GM12878 (cell line): ENCODE measurements around the gene ST3GAL5. TPM values are rescaled to one million over a fixed set of nuclear protein-coding genes. Genes with fewer than 3 reads are reported as not detected.
A peak's percentile ranks its signal among the peaks of the same experiment; 100 is the strongest.

ENCODE experiments used
- ATAC-seq: fragments of 200-7000 bp; cut with Tn5 transposase; 3 replicates; pipeline ENCODE4 v1.9.1; 2020; ENCODE audit warnings: mild to moderate bottlenecking, moderate library complexity
- BruUV-seq: library from RNA; stranded (reverse); fragments of 400-500 nt; replicated peaks from 2 replicates; lab custom pipeline; 2021; lab: Mats Ljungman, UMichigan
- CTCF ChIA-PET: fragments of 300-600 bp; sonication (Branson Sonifier 250); formaldehyde crosslinking; extraction: SDS; loops from one replicate; lab custom pipeline; 2021; ENCODE audit warnings: inconsistent platforms; lab: Yijun Ruan, JAX
- POLR2A ChIA-PET: fragments of 350-600 bp; formaldehyde crosslinking; extraction: SDS; loops from one replicate; lab custom pipeline; 2021; ENCODE audit warnings: inconsistent platforms; lab: Charles Lee
- RAD21 ChIA-PET: fragments of 300-600 bp; sonication (Branson Sonifier 250); formaldehyde crosslinking; loops from one replicate; lab custom pipeline; 2023; ENCODE audit warnings: antibody characterized with exemption; ENCODE audit not compliant: unreplicated experiment; lab: Charles Lee
- SMC1A ChIA-PET: fragments of 300-600 bp; sonication (Branson Sonifier 250); formaldehyde crosslinking; loops from one replicate; lab custom pipeline; 2023; ENCODE audit not compliant: unreplicated experiment, uncharacterized antibody; lab: Charles Lee
- DNase-seq: peaks from one replicate; pipeline ENCODE4 v3.0.0-alpha.2; 2011; ENCODE audit warnings: low read depth, low spot score
- FAIRE-seq: peaks from 3 replicates; lab custom pipeline; 2011; peaks lifted over from hg19 to GRCh38; lab: Jason Lieb, UNC
- H2AFZ ChIP-seq: 2 replicates; pipeline ENCODE4 v1.6.0; 2011; ENCODE audit warnings: low read depth, low read length, control low read depth; ENCODE audit not compliant: control insufficient read depth
- H3K27ac ChIP-seq: 2 replicates; pipeline ENCODE4 v1.5.1; 2011; ENCODE audit warnings: control low read depth; ENCODE audit not compliant: control insufficient read depth, insufficient read depth
- H3K27me3 ChIP-seq, 2 experiments: replicated peaks in 1 of 2; 2 replicates each; pipeline versions ENCODE4 v1.6.0 to v1.6.1; 2011; ENCODE audit warnings: low read length in 1 of 2; ENCODE audit not compliant: control insufficient read depth in 2 of 2, insufficient read depth in 2 of 2
- H3K36me3 ChIP-seq, 2 experiments: 2 replicates each; pipeline ENCODE4 v1.5.1; 2011; ENCODE audit warnings: low read length in 1 of 2; ENCODE audit not compliant: control insufficient read depth in 2 of 2, insufficient read depth in 2 of 2
- H3K4me1 ChIP-seq: 2 replicates; pipeline ENCODE4 v1.6.1; 2011; ENCODE audit warnings: mild to moderate bottlenecking, low read length, moderate library complexity, mixed read lengths; ENCODE audit not compliant: control insufficient read depth, insufficient read depth
- H3K4me2 ChIP-seq: 2 replicates; pipeline ENCODE4 v1.6.0; 2011; ENCODE audit warnings: control low read depth; ENCODE audit not compliant: control insufficient read depth, insufficient read depth
- H3K4me3 ChIP-seq: fragments of 200-600 bp; sonication (generic); 2 replicates; pipeline ENCODE4 v1.5.1; 2016
- H3K79me2 ChIP-seq: 2 replicates; pipeline ENCODE4 v1.6.0; 2011; ENCODE audit warnings: low read length; ENCODE audit not compliant: control insufficient read depth, insufficient read depth
- H3K9ac ChIP-seq: 2 replicates; pipeline ENCODE4 v1.8.0; 2011; ENCODE audit warnings: low read length, control low read depth, mixed read lengths; ENCODE audit not compliant: control insufficient read depth, insufficient read depth
- H3K9me3 ChIP-seq: replicated peaks from 3 replicates; pipeline ENCODE4 v1.5.1; 2011; ENCODE audit warnings: mild to moderate bottlenecking, low read length; ENCODE audit not compliant: control insufficient read depth, insufficient read depth
- H4K20me1 ChIP-seq: 2 replicates; pipeline ENCODE4 v1.6.0; 2011; ENCODE audit not compliant: control insufficient read depth, insufficient read depth
- JUNB ChIP-seq: IDR thresholded peaks from 2 replicates; pipeline ENCODE4 v1.6.1; 2016; ENCODE audit warnings: antibody characterized with exemption, mild to moderate bottlenecking
- MAX ChIP-seq: IDR thresholded peaks from 2 replicates; pipeline ENCODE4 v1.6.1; 2012; ENCODE audit warnings: low read depth, low read length, improper control_type of control experiment
- NKRF ChIP-seq: fragments of 450-650 bp; conservative IDR thresholded peaks from 2 replicates; pipeline ENCODE4 v1.6.1; 2017; ENCODE audit warnings: mild to moderate bottlenecking, moderate library complexity
- RBBP5 ChIP-seq: fragments of 200-600 bp; sonication (generic); conservative IDR thresholded peaks from 2 replicates; pipeline ENCODE4 v1.6.1; 2016
- WGBS: methylation state at CpG from one replicate; pipeline ENCODE4 v1.1.6; 2016; ENCODE audit warnings: low lambda C conversion rate; ENCODE audit not compliant: insufficient replicate concordance, insufficient coverage; ENCODE audit errors: missing lambda C conversion rate; 5-methylcytosine and 5-hydroxymethylcytosine counted together
- in situ Hi-C: fragments of 300-500 bp; cut with MboI; formaldehyde crosslinking; loops from 9 replicates; pipeline ENCODE4 v1.14.3; 2018; ENCODE audit warnings: mixed read lengths
- intact Hi-C: fragments of 100-400 bp; cut with micrococcal nuclease; formaldehyde crosslinking; loops from one replicate; pipeline ENCODE4 v1.14.2; 2022; ENCODE audit not compliant: unreplicated experiment
- polyA plus RNA-seq, 11 experiments: library from polyadenylated mRNA; depleted of rRNA in 4 of 11; unstranded in 6 of 11; stranded (reverse) in 5 of 11; fragments of >200 nt; fragmentation: Nextera tagmentation in 4 of 11; fragmentation: Illumina TruSeq in 1 of 11; extraction: Ambion mirVana in 4 of 11; extraction: Trizol in 1 of 11; gene quantifications; 1 replicate in 1 of 11; 2 replicates in 10 of 11; pipeline versions ENCODE4 v1.2.1 to v1.2.3, GENCODE V29; 2011 to 2016; ENCODE audit warnings: inconsistent platforms in 2 of 11, missing spikeins in 2 of 11, low read depth in 1 of 11
- total RNA-seq, 4 experiments: library from RNA; depleted of rRNA in 3 of 4; stranded (reverse); fragments of >200 nt in 3 of 4; fragmentation: Illumina TruSeq in 1 of 4; extraction: Trizol in 1 of 4; gene quantifications; 2 replicates each; pipeline versions ENCODE4 v1.2.1 to v1.2.3, GENCODE V29; 2013 to 2021
- TF ChIP-seq, protein P1 (sequence below), 3 experiments: IDR thresholded peaks in 2 of 3; conservative IDR thresholded peaks in 1 of 3; 2 replicates each; pipeline ENCODE4 v1.5.1; 2011; ENCODE audit warnings: low read depth in 3 of 3, low read length in 3 of 3, mild to moderate bottlenecking in 3 of 3, control low read depth in 2 of 3, moderate library complexity in 2 of 3, inconsistent platforms in 1 of 3, mixed read lengths in 1 of 3; ENCODE audit not compliant: control insufficient read depth in 2 of 3, insufficient read depth in 1 of 3; ENCODE audit errors: extremely low read depth in 1 of 3

Gene ST3GAL5
- total and polyA plus RNA-seq, 10 of the 15 experiments (the other 5 are each of a cell fraction or from before 2014, with no cell fraction given): 5.2 to 60.9 (median 10.2) TPM

DNA sequence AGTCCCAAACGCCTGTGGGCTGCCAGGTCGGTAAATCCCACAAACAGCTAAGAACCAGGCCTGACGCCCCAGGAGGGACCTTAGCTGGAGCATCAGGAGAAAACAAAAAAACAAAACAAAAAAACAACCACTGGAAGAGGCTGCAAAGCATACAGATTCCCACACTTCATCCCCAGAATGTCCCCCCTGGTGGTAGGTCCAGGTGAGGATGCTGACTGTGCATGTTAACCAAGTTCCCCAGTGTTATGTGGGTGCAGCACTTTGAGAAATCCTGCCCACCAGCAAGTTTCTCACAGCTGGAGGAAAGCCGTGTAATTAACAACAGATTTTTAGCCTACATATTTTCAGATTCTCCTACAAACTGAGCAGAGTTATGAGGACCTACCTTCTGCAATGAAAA, 15.1 kb downstream of the ST3GAL5 start:
- FAIRE-seq (no peak), DNase-seq (no peak), ATAC-seq (peak; percentile 54; the same call in 1 of the 3 replicates)
- Histone ChIP-seq H3K9me3 (no peaks in the 10 kb centered on the region), H3K9ac (no peak overlapping the region), H2AFZ (no peak overlapping the region), H3K79me2 (no peaks in the 10 kb centered on the region), H4K20me1 (no peaks in the 10 kb centered on the region), H3K4me2 (no peak overlapping the region), H3K4me1 (no peaks in the 10 kb centered on the region), H3K36me3 (no peaks in the 10 kb centered on the region; a peak in 1 of 4 replicates), H3K27me3 (peaks cover 0 to 4% of the 10 kb centered on the region in 2 experiments; a peak in 1 of 4 replicates), H3K27ac (no peak overlapping the region), H3K4me3 (no peak overlapping the region)
- ChIA-PET RAD21 (no interaction called here), CTCF (interaction anchor here (0.8 to 1.6 kb wide), 3 partner anchors 10 to 46 kb away, joined by 3 to 4 read pairs (median 3); no protein-coding TSS in a partner anchor), SMC1A (interaction anchor here (1.1 to 1.2 kb wide), 2 partner anchors 10 to 206 kb away, joined by 3 to 5 read pairs; no protein-coding TSS in a partner anchor), POLR2A (interaction anchor here (0.6 kb wide), 1 partner anchor 171 kb away, joined by 3 read pairs; no protein-coding TSS in a partner anchor)
- WGBS: 65% methylated on average over 4 of the region's 4 CpGs
- BruUV-seq: no TSS peak
- TF ChIP-seq JUNB (no peak), MAX (no peak), NKRF (no peak), RBBP5 (no peak)
- TF ChIP-seq, protein P1, sequence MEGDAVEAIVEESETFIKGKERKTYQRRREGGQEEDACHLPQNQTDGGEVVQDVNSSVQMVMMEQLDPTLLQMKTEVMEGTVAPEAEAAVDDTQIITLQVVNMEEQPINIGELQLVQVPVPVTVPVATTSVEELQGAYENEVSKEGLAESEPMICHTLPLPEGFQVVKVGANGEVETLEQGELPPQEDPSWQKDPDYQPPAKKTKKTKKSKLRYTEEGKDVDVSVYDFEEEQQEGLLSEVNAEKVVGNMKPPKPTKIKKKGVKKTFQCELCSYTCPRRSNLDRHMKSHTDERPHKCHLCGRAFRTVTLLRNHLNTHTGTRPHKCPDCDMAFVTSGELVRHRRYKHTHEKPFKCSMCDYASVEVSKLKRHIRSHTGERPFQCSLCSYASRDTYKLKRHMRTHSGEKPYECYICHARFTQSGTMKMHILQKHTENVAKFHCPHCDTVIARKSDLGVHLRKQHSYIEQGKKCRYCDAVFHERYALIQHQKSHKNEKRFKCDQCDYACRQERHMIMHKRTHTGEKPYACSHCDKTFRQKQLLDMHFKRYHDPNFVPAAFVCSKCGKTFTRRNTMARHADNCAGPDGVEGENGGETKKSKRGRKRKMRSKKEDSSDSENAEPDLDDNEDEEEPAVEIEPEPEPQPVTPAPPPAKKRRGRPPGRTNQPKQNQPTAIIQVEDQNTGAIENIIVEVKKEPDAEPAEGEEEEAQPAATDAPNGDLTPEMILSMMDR (IDR thresholded peaks at IDR 0.05 in 2 of 3, conservative IDR thresholded peaks at IDR 0.05 in 1 of 3; ENCODE audit: control insufficient read depth in 2 of 3, extremely low read depth in 1 of 3, insufficient read depth in 1 of 3, low read depth in 3 of 3, low read length in 3 of 3): peak in 2 of 3 experiments; percentile 22 to 38; a peak in 2 of 6 replicates
- intact Hi-C loops: no loop called here
- in situ Hi-C loops: no loop called here
